SK-N-SH (cell line): ENCODE measurements around the gene POP4.

Experiments used
- CTCF ChIP-seq: fragments of 200-600 bp; sonication (generic); IDR thresholded peaks from 2 replicates; pipeline ENCODE4 v1.6.1; 2017; ENCODE audit warnings: antibody characterized with exemption, mild to moderate bottlenecking, moderate library complexity
- ELF1 ChIP-seq: IDR thresholded peaks from 2 replicates; pipeline ENCODE4 v1.4.0; 2012
- EP300 ChIP-seq, 2 experiments: IDR thresholded peaks; 2 replicates each; pipeline versions ENCODE4 v1.4.0 to v1.6.1; 2012; ENCODE audit warnings: borderline replicate concordance in 1 of 2, low read depth in 1 of 2, low read length in 1 of 2
- POLR2AphosphoS5 ChIP-seq: IDR thresholded peaks from 2 replicates; pipeline ENCODE4 v1.6.1; 2012; ENCODE audit warnings: low read depth, low read length
- RAD21 ChIP-seq: IDR thresholded peaks from 2 replicates; pipeline ENCODE4 v1.6.1; 2012; ENCODE audit warnings: mild to moderate bottlenecking, low read length
- RCOR1 ChIP-seq: fragments of 150-350 bp; IDR thresholded peaks from 2 replicates; pipeline ENCODE4 v1.6.1; 2017; ENCODE audit warnings: antibody characterized with exemption, low read length
- REST ChIP-seq: IDR thresholded peaks from 2 replicates; pipeline ENCODE4 v1.6.1; 2012; ENCODE audit warnings: mild to moderate bottlenecking, low read depth, low read length, moderate library complexity
- TAF1 ChIP-seq: IDR thresholded peaks from 2 replicates; pipeline ENCODE4 v1.6.1; 2012; ENCODE audit warnings: low read depth, mild to moderate bottlenecking, low read length, moderate library complexity, borderline replicate concordance
- ZBTB33 ChIP-seq: IDR thresholded peaks from 2 replicates; pipeline ENCODE4 v1.4.0; 2012; ENCODE audit warnings: low read depth, borderline replicate concordance

- TF ChIP-seq TAF1 (peak; percentile 78), CTCF (no peak), RCOR1 (no peak), POLR2AphosphoS5 (peak; percentile 99), ZBTB33 (peak; percentile 73; the same call in 1 of the 2 replicates), RAD21 (no peak), EP300 (IDR thresholded peaks at IDR 0.05; ENCODE audit: borderline replicate concordance in 1 of 2, low read depth in 1 of 2, low read length in 1 of 2) (no peak), REST (peak; percentile 41; the same call in 1 of the 2 replicates), ELF1 (peak; percentile 97)
Measured at GRCh38 chr19:29605653-29606419, at the start of gene POP4.
